Panc1 (cell line): ENCODE measurements around the gene ZNF888. TPM values are rescaled to one million over a fixed set of nuclear protein-coding genes. Genes with fewer than 3 reads are reported as not detected.
A peak's percentile ranks its signal among the peaks of the same experiment; 100 is the strongest.

Experiments
- ATAC-seq: fragments of 200-7000 bp; cut with Tn5 transposase; 2 replicates; pipeline ENCODE4 v1.9.1; 2020; ENCODE audit warnings: mild to moderate bottlenecking, moderate library complexity
- Bru-seq: library from RNA; stranded (reverse); fragments of 400-500 nt; gene quantifications from one replicate; lab custom pipeline; 2021; lab: Mats Ljungman, UMichigan
- BruChase-seq, 2 experiments: library from RNA; stranded (reverse); fragments of 400-500 nt; gene quantifications; one replicate each; lab custom pipeline; 2021; lab: Mats Ljungman, UMichigan
- BruUV-seq: library from RNA; stranded (reverse); fragments of 400-500 nt; replicated peaks from 2 replicates; lab custom pipeline; 2021; lab: Mats Ljungman, UMichigan
- CTCF ChIA-PET: fragments of 300-600 bp; sonication (Branson Sonifier 250); formaldehyde crosslinking; loops from one replicate; lab custom pipeline; 2022; ENCODE audit warnings: antibody characterized with exemption; lab: Charles Lee
- POLR2A ChIA-PET: fragments of 300-600 bp; sonication (Branson Sonifier 250); formaldehyde crosslinking; loops from one replicate; lab custom pipeline; 2022; ENCODE audit warnings: antibody characterized with exemption; lab: Charles Lee
- DNase-seq: peaks from one replicate; pipeline ENCODE4 v3.0.0-alpha.2; 2010; ENCODE audit warnings: low read depth, low spot score
- H3K27ac ChIP-seq: 2 replicates; pipeline ENCODE4 v1.5.1; 2011; ENCODE audit warnings: mild to moderate bottlenecking, low read length, inconsistent platforms
- H3K27me3 ChIP-seq: fragments of 200-500 bp; sonication (Bioruptor generic); 2 replicates; pipeline ENCODE4 v1.6.0; 2014; ENCODE audit warnings: low read length, inconsistent platforms; ENCODE audit not compliant: control insufficient read depth, insufficient read depth
- H3K36me3 ChIP-seq: fragments of 200-500 bp; sonication (Bioruptor generic); 2 replicates; pipeline ENCODE4 v1.5.1; 2014; ENCODE audit warnings: inconsistent platforms, mild to moderate bottlenecking, low read length, moderate library complexity; ENCODE audit not compliant: control insufficient read depth, insufficient read depth
- H3K4me1 ChIP-seq: 2 replicates; pipeline ENCODE4 v1.5.1; 2011; ENCODE audit warnings: inconsistent platforms, mild to moderate bottlenecking, low read length, moderate library complexity; ENCODE audit not compliant: control insufficient read depth, insufficient read depth
- H3K4me3 ChIP-seq, 2 experiments: 2 replicates each; pipeline ENCODE4 v1.5.1; 2011 to 2012; ENCODE audit warnings: low read depth in 2 of 2, low read length in 2 of 2, mild to moderate bottlenecking in 2 of 2, inconsistent platforms in 1 of 2, moderate library complexity in 1 of 2
- H3K9me3 ChIP-seq: fragments of 200-500 bp; sonication (Bioruptor generic); 2 replicates; pipeline ENCODE4 v1.5.1; 2014; ENCODE audit warnings: low read depth, mild to moderate bottlenecking, inconsistent platforms, low read length, moderate library complexity; ENCODE audit not compliant: control insufficient read depth, insufficient read depth
- POLR2AphosphoS5 ChIP-seq: IDR thresholded peaks from 2 replicates; pipeline ENCODE4 v1.6.1; 2012; ENCODE audit warnings: mild to moderate bottlenecking, low read depth, low read length, moderate library complexity
- REST ChIP-seq, 2 experiments: IDR thresholded peaks; 2 replicates each; pipeline ENCODE4 v1.6.1; 2011 to 2012; ENCODE audit warnings: low read depth in 2 of 2, control low read depth in 1 of 2, low read length in 1 of 2, mild to moderate bottlenecking in 1 of 2, moderate library complexity in 1 of 2; ENCODE audit not compliant: insufficient read depth in 1 of 2
- SIN3A ChIP-seq: IDR thresholded peaks from 2 replicates; pipeline ENCODE4 v1.6.1; 2012; ENCODE audit warnings: low read depth, mild to moderate bottlenecking, low read length, moderate library complexity, borderline replicate concordance; ENCODE audit not compliant: insufficient read depth
- TCF7L2 ChIP-seq: IDR thresholded peaks from 2 replicates; pipeline ENCODE4 v1.6.1; 2011; ENCODE audit warnings: mild to moderate bottlenecking, low read depth, low read length, inconsistent platforms
- in situ Hi-C: cut with HindIII; loops from 2 replicates; pipeline ENCODE4 v1.10.0; 2016; ENCODE audit warnings: low sequenced_read_pairs, low pct_unique_long_range_greater_than_20kb
- intact Hi-C: fragments of 100-400 bp; cut with micrococcal nuclease; formaldehyde crosslinking; loops from one replicate; pipeline ENCODE4 v1.10.0; 2022; ENCODE audit not compliant: unreplicated experiment
- long read RNA-seq: library from polyadenylated mRNA; unstranded; transcript quantifications from one replicate; pipeline ENCODE4 v2.0.0, GENCODE V29; 2021; ENCODE audit not compliant: unreplicated experiment
- polyA plus RNA-seq: library from polyadenylated mRNA; unstranded; fragments of >200 nt; gene quantifications from one replicate; pipeline ENCODE4 v1.2.1, GENCODE V29; 2012; ENCODE audit warnings: missing spikeins; ENCODE audit not compliant: insufficient read length
- total RNA-seq: library from RNA; stranded (reverse); gene quantifications from one replicate; pipeline ENCODE4 v1.2.1, GENCODE V29; 2021; ENCODE audit not compliant: unreplicated experiment
- TF ChIP-seq, protein P1 (sequence below): fragments of 450-650 bp; IDR thresholded peaks from 2 replicates; pipeline ENCODE4 v1.5.1; 2017; ENCODE audit warnings: mild to moderate bottlenecking

Gene ZNF888
- total RNA-seq = 7.4 TPM
- 2.3 TPM for polyA plus RNA-seq
- percentile 79 among the genes with signal in this experiment for Bru-seq, nascent RNA
- percentile 97 among the genes with signal in this experiment for BruChase-seq, experiment 1, labeled RNA remaining after a 2-hour chase
- BruChase-seq, experiment 2, labeled RNA remaining after a 6-hour chase = percentile 89 among the genes with signal in this experiment
- long read RNA-seq, full-length matches to known transcripts = 1 of 6 reads
- long read RNA-seq, partial matches to known transcripts = 0 of 6 reads
- long read RNA-seq, other reads (novel, unspliced or antisense) = 5 of 6 reads

DNA sequence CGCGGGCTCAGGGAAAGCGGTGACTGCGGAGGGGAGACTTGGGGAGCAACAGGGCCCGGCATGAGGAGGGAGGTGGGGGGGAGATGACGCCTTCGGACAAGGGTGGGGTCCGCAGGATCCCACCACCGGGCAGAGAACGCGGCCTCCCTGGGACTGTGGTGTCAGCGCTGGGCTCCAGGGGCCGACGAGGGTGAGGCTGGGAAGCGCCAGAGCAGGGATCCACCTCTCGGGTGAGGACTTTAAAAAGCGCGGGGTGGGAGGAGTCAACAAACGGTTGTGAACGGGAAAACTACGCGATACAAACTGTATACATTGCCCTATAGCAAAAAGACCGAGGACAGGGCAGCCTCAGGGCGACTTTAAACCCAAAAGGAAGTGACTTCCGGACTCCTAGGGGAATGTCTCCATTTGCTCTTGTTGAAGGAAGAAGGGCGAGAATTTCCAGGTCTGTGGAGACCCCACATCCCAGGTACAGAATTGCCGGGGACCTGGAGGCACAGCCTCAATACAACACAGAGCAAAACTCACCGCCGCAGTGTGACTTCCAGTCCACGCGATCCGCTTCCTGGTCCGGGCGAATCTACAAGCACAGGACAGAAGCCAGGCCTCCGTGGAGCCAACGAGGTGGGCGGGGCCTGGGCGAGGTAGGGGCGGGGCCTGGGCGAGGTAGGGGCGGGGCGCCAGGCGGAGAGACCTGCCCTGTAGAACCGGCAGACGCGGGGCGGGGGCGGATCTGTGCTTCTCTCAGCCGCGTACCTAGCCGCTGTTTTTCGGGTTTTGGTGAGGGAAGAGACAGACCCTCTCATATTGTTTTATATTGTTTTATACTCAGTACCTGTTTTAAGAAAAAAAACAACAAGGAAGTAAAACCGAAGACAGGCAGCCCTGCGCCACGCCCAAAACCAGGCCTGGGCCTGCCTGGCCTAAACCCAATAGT is at the start of gene ZNF888:
Gene ZNF888, minus strand, starts transcription at position 588 of the 937 bp plus-strand sequence. CDS start 5,555 bp downstream, outside the sequence.
- Histone ChIP-seq H3K27ac (peak within 1 kb of the TSS; percentile 95), H3K36me3 (no peaks in the 10 kb centered on the region), H3K27me3 (no peaks in the 10 kb centered on the region), H3K4me3 (peak within 1 kb of the TSS; percentile 77 to 91), H3K9me3 (no peaks in the 10 kb centered on the region), H3K4me1 (peaks cover 5% of the 10 kb centered on the region; the same call in 1 of the 2 replicates)
- peak; percentile 99 for ATAC-seq
- peak; percentile 33 for DNase-seq
- ChIA-PET CTCF (no interaction called here), POLR2A (no interaction called here)
- intact Hi-C loops (no loop called here), in situ Hi-C loops (no loop called here)
- TSS peak; percentile 87 for BruUV-seq
- TF ChIP-seq, protein P1, sequence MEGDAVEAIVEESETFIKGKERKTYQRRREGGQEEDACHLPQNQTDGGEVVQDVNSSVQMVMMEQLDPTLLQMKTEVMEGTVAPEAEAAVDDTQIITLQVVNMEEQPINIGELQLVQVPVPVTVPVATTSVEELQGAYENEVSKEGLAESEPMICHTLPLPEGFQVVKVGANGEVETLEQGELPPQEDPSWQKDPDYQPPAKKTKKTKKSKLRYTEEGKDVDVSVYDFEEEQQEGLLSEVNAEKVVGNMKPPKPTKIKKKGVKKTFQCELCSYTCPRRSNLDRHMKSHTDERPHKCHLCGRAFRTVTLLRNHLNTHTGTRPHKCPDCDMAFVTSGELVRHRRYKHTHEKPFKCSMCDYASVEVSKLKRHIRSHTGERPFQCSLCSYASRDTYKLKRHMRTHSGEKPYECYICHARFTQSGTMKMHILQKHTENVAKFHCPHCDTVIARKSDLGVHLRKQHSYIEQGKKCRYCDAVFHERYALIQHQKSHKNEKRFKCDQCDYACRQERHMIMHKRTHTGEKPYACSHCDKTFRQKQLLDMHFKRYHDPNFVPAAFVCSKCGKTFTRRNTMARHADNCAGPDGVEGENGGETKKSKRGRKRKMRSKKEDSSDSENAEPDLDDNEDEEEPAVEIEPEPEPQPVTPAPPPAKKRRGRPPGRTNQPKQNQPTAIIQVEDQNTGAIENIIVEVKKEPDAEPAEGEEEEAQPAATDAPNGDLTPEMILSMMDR = no peak
- TF ChIP-seq POLR2AphosphoS5 (peak; percentile 82), SIN3A (0 out of 2 replicates have a peak, but pooled peaks have one; percentile 47), REST (IDR thresholded peaks at IDR 0.05; ENCODE audit: insufficient read depth in 1 of 2, low read depth in 2 of 2, low read length in 1 of 2) (no peak)

- no peak for DNase-seq
- no peak for ATAC-seq
- in situ Hi-C loops = no loop called here
- Histone ChIP-seq H3K4me1 (no peaks in the 10 kb centered on the region; the same call in 1 of the 2 replicates), H3K27me3 (no peaks in the 10 kb centered on the region), H3K27ac (no peak overlapping the region), H3K9me3 (peaks cover 4% of the 10 kb centered on the region; the same call in 1 of the 2 replicates), H3K36me3 (no peaks in the 10 kb centered on the region), H3K4me3 (no peak overlapping the region)
- ChIA-PET CTCF (no interaction called here), POLR2A (no interaction called here)
- TF ChIP-seq REST (IDR thresholded peaks at IDR 0.05; ENCODE audit: insufficient read depth in 1 of 2, low read depth in 2 of 2, low read length in 1 of 2) (no peak), POLR2AphosphoS5 (no peak), SIN3A (no peak), TCF7L2 (no peak)
- TF ChIP-seq, protein P1 = no peak
- BruUV-seq = no TSS peak
- intact Hi-C loops = no loop called here
These were observed 44.5 kb upstream of the ZNF888 start for GRCh38 chr19:52967772-52968171.
